OCI-LY7 (cell line): Measurements from ENCODE around the gene CENPX.

ENCODE experiments used
- CTCF ChIP-seq: fragments of 200-600 bp; sonication (generic); conservative IDR thresholded peaks from 2 replicates; pipeline ENCODE4 v1.5.1; 2014; ENCODE audit warnings: mild to moderate bottlenecking, antibody characterized with exemption, low read length, moderate library complexity, mixed read lengths
- EZH2phosphoT487 ChIP-seq: fragments of 200-600 bp; sonication (generic); IDR thresholded peaks from 2 replicates; pipeline ENCODE4 v1.6.1; 2018; ENCODE audit warnings: low read depth, borderline replicate concordance, mild to moderate bottlenecking, mixed run types, antibody characterized with exemption, low read length, moderate library complexity, mixed read lengths

- TF ChIP-seq CTCF = no peak
- TF ChIP-seq EZH2phosphoT487 = no peak
These were observed 5.6 kb upstream of the CENPX start for GRCh38 chr17:82028246-82028645.
